ENCODE results near the gene TMEM187.

The TMEM187 gene

DNA sequence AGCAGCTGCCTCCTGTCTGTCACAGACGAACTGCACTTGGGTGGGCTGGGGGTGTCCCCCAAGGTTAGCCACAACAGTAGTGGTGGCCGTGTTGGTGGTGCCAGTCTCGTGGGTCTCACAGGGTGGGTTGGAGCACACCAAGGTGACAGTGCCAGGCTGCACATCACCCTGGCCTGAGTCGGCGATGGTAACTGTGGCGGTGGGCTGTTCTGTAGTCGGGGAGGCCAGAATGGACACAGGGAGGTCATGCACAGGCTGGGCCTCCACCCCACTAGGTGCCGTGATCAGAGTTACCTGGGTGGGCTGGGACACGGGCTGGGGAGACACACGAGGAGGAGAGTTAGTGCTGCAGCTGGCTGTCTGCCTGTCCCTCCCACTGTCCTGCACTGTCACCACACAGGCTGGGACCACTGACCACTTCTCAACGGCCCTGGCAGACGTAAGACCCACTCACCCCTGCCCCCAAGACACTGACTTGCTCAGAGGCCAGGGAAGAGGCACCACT is 17.3 kb upstream of the TMEM187 start:
- DNase-seq (ENCODE audit: low read depth): no peak

DNA sequence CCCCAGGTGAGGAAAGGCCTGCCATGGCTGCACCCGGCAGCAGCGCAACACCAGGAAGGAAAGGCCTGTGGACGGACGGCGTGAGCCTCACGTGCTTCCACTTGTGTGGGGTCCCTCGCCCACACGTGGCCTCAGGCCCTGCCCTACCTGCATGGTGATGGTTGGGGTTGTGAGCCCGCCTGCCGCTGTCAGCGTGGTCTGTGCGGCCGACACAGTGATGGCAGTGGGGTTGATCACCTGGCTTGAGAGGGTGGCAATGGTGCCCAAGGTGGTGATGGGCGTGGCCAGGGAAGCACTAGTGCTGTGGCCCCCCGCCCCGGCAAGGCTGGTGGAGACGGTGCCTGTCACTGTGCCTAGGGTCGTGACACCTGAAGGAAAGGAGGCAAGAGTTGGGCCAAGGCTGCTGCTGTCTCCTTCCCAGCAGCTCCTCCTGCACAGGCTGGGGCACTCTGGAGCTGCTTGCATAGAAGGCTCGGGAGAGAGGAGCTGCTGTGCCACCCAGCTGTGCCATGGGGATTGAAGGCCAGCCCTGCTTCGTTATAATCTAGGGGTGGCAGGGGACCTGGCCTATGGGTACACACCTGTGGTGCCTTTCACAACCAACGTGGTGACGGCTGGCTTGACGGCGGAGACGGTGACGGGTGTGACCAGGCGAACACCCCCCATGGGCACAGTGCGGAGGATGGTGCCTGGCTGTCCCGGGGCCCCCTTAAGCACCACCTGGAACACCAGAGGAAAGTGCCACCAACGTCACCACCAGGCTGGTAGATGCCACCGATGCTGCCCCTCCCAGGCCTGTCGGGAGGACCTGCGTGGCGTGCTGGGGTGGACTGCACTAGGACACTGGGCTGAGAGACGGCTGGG is 16.3 kb upstream of the TMEM187 start:
- no peak for DNase-seq (ENCODE audit: low read depth)

DNA sequence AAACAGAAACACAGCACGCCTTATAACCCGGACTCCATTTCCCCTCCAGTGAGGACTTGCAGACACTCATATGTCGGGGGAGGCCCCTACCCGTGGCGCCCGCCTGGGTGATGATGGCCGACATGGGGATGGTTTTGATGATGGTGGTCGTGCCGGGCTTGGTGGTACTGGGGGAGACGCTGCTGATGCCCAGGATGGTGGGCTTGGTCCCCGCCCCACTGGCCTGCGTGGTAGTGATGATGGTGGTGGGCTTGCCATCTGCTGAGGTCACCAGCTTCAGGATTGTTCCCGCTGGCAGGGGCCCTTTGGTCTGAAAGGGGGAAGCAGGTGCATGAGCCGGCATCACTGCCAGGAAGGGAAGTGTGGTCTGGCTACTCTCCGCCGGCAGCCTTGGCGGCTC is 15.3 kb upstream of the TMEM187 start:
- no peak for DNase-seq (ENCODE audit: low read depth)

DNA sequence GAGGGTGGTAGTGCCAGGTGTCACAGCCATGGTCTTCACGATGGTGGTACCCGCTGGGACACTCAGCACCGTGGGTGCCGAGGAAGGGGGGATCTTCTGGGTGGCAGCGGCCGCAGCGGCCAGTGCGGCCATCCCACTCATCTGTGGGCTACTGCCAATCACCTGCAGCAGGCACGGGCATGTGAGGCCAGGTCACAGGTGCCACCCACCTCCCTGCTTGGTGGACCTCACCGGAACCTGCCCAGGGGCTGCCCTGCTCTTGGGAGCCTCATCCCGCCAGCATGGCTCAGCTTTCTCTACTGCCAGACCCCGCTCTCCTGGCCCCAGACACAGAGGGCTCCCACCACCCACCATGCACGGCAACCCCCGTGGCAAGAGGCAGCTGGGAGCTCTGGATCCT is 13.9 kb upstream of the TMEM187 start:
- no peak for DNase-seq (ENCODE audit: low read depth)

DNA sequence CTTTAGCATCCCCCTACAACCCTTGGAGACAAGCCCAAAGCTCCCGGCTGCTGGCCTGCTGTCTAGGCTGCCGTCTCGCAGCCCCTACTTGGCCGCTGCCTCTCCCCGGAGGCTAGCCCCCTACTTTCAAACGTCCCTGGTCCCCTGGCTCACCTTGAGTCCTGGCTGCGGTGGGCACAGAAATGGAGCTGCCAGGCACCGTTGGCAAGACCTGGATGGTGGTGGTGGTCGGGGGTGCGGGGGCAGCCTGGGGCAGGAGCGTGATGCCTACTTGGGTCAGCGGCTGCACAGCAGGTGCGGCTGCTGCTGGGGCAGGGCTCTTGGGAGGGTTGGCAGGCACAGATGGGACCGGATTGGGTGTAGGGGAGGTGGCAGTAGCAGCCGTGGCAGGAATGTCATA is 12.9 kb upstream of the TMEM187 start:
- no peak for DNase-seq (ENCODE audit: low read depth)

DNA sequence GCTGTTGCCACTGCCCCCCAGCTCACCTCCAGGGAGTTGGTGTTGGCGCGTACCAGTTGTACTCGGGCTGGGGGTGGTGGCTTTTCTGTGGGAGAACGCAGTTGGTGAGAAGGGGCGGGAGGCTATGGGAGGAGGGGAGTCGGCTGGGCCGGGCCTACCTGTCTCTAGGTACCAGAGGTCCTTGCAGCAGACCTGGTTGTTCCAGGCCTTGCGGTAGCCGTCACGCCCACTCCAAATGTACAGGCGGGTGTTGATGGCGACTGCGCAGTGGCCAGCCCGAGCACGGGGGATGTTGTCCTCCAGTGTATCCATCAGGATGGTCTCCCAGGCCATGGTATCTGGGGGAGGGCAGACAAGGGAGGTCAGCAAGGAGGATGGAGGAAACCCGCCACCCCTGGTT is 12.5 kb upstream of the TMEM187 start:
- DNase-seq (ENCODE audit: low read depth): no peak

DNA sequence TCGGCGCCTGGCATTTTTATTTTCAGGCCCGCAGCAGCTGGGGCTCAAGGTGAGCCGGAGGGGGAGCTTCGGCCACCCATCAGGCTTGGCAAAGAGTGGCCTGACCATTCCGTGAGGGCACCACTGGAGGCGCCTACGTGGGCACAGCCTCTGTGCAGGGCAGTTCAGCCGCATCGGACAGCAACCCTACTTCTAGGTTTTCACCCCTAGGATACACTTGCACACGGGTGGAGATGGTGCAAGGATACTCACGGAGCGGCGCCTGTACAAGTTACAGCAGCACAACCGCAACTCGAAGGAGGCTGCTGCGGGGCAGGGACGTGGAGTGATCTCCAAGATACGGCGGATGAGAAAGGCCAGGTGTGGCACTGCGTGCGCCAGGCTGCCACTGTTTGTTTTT is 11.8 kb upstream of the TMEM187 start:
- no peak for DNase-seq (ENCODE audit: low read depth)

DNA sequence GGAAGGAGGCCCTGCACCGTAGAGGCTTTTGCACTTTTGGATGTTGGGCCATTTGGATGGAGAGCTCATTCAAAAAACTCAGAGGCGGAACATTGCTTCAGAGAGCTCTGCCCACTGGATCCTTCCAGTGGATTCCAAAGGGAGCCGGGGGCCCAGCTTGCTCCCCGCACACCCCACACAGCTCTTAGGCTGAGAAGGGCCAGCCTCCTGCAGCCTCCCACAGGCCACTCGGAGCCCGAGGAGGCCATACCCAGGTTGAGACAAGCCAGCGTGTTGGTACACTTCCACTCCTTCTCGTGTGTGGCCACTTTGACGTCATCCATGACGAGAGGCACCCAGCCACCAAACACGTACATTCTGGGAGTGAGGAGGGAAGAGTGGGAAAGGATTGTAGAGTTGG is 11.3 kb upstream of the TMEM187 start:
- no peak for DNase-seq (ENCODE audit: low read depth)

DNA sequence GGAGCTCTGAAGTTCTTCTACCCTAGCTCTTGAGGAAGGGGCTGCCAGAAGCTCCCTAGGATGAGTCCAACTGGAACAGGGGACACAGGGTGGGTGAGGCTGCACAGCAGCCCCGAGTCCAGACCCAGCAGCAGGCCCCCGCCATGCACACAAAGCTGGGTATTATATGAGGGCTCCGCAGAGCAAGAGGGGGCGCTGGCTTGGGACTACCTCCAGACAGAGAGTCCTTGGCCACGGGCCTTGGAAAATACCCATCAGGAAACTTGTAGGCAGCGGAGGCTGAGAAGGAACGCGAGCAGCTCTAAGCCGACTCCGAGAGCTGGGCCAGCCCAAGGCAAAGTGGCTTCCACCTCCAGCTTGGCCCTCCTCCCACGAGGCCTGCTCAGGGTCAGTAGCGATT is 9.0 kb upstream of the TMEM187 start:
- DNase-seq (ENCODE audit: low read depth): no peak

DNA sequence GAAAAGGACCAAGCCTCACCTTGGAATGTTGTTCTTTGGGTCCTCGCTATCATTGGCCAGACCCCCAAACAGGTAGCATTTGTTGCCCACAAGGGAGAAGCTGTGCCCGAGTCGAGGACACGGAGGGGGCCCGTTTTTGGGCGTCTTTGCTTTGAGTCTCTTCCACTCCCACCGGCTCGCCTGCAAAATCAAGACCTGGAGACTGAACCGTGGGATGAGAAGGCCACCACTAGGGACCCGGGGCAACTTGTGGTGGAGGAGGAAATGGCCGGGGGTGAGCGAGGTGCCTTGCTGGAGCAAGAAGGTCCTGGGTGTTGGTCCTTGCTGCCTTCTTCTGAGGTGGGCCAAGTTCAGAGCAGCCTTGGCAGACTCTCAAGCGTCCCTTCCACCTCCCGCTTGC is 8.4 kb upstream of the TMEM187 start:
- no peak for DNase-seq (ENCODE audit: low read depth)

DNA sequence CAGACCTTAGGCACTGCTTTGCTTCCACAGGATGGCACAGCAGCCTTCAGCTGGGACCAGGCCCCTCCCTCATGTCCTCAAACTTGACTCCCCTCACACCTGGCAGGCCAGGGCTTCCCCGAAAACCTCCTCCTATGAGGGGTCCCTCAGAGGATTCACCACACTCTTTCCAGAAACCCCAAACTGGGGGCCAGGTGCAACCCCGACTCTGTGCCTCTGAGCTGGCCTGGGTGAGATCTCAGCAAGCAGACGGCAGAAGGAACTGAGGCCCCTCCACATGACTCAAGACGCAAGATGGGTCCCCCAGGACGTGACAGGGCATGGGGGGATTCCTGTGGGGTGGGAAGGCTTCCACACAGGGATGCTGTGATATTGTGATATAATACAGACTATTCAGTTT is 7.1 kb upstream of the TMEM187 start:
- no peak for DNase-seq (ENCODE audit: low read depth)

DNA sequence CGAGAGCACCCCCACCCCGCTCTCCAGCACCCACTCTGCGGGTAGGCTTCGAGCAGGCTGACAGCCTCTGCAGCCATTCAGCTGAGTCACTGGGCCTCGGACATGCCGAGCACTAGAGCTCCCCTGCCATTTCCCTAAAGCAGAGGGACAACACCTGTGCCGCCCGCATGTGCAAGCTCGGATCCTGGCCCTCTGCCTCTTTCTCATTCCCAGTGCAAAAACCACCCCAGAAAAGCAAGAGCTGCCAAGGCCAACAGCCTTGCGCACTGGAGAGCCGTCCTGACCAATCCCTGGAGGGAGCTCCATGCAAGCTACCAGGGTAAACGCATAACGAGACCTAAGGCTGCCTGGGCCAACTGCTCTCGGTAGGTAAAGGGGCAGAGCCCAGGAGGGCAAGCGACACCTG is 6.3 kb upstream of the TMEM187 start:
- no peak for DNase-seq (ENCODE audit: low read depth)

DNA sequence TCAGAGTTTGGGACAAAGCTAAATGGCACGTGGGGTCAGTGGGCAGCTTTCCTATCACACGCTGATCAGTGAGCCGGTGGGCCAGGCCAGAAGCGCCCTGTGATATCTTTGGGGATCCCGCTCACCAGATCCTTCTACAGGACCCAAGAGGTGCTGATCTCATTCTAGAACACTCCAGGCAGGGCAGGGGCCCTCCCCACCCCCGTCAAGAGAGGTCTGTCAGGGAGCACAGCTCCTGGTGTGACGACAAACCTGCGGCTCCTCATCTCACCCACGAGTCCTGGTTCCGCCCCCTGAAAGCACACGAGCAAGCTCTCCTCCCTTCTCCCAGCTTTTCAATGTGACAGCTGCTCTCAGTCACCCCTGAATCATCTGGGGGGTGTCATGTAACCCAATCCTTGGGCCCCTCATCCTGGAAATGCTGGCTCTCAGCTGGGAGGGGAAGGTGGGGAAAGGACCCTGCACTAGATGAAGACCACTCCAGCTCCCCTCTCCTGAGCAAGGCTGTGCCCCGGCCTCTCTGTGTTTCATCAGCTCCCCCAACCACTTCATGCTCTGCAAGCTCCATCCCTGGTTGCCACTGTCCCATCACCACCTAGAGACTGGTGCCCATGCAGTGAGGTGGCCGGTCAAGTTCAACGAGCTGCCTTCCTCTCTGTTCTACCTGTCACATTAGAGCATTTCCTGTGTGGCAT is 5.6 kb upstream of the TMEM187 start:
- no peak for DNase-seq (ENCODE audit: low read depth)

DNA sequence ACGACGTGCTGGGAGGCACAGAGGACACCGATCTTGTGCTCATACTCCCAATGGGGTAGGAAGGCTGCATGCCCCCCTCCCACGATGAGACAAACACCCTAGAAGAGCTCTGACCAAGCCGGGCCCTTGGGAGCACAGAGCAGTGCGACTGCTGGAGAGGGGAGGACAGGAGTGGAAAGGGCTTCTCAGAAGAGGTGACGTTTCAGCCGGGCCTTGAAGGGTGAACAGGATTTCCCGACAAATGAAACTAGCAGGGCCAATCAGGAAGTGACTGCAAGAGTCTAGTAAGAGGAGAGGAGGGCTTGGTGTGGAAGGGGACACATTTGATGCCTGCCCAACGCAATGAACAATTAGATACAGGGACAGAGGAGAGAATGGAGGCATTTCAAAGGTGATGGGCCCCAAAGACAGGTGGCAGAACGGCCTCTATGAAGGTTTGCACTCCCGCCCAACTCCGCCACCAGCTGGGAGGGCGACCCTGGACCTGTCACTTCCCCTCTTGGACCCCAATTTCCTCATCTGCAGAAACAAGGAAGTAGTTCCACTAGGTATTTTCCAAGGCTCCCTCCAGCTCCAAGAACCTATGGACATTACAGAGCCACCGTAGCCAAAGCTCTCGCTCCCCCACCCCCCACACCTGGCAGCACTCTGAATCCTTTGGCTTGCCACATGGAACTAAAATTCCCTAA is 4.9 kb upstream of the TMEM187 start:
- no peak for DNase-seq (ENCODE audit: low read depth)

DNA sequence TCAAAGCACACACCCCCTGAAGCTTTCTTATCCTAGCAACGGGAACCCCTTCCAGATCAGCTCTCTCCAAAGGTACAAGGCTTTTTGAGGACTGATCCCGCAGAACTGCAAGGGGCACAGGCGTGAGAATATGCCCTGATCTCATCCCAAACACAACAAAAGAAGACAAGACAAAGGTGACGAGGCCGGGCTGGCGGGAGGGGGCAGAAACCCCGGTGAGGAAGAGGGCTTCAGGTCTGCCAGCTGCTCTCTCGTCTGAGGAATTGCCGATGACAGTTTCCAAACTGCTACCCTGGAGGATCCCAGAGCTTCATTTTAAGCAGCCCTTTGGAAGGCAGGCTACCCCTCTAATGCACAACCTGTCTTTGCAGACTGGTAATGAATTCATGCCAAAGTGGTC is 4.3 kb upstream of the TMEM187 start:
- no peak for DNase-seq (ENCODE audit: low read depth)

DNA sequence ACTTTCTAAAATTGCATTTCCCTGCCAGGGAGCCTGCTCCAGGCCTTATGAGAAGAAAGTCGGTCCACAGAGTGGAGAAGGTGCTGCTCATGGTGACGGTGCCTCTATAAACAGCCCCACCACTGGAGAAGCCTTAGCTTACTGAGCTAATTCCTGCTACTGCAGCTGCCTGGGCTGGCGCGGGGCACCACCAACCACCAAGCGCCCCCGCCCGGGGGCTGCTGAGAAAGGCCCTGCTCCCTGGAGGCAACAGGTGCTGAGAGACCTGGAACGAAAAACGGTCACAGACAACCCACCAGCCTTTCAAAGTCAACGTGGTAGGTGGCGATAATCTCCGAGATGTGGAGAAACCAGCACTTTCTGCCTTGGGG is 3.8 kb upstream of the TMEM187 start:
- no peak for DNase-seq (ENCODE audit: low read depth)

DNA sequence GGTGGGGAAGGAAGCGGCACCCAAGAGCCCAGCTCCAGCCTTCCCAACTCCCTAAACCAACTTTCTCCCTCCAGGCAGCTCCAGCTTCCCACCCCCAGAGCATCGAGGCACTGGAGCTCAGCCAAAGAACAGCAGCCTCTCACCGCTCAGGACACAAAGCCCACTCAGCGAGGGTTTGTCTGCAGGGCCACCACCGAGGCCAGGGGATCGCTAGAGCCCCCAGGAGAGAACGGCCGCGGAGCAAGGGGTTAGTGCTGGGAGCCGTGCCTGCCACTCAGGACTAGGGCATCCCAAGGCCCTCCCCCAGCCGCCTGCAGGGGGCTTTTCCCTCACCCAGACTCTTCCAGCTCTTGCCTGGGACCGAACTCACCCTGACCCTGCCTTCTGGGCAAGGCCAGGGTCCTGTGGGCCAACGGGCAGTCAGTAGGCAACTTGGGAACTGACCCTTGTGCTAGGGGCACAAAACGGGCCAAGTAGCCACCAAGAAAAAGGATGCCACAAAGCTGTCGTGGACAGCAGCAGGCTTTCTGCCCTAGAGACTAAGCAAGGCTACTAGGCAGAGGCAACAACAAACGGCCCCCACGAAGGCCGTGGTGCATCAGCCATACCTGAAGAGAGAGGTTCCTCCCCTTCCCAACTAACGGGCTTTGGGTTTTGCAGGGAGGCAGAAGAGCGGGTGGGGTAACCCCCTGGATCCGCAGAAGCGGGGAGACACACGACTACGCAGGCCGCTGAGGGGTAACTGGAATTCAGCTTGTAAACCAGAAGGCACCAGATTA is 3.2 kb upstream of the TMEM187 start:
- DNase-seq (ENCODE audit: low read depth): no peak

DNA sequence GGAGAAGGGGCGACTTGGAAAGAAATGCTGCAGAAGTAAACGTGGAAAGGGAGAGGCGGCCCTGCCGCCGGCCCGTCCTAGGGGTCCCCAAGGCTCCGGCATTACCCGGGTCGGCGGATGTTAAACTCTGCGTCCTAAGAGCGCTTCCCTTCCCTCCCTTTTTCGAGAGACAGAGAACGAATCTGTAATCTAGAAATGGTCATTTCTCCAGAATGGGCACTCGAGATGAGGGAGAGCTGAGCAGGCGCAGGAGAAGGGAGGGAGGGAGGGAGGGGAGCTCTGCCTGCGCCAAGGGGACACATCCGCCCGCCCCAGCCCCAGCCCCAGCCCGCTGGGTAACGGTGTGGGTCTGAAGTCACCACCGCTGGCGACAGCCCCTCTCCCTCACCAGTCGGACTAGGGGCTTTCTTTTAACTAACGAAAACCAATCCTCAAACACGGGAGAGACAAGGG is 2.6 kb upstream of the TMEM187 start:
- DNase-seq (ENCODE audit: low read depth): no peak

DNA sequence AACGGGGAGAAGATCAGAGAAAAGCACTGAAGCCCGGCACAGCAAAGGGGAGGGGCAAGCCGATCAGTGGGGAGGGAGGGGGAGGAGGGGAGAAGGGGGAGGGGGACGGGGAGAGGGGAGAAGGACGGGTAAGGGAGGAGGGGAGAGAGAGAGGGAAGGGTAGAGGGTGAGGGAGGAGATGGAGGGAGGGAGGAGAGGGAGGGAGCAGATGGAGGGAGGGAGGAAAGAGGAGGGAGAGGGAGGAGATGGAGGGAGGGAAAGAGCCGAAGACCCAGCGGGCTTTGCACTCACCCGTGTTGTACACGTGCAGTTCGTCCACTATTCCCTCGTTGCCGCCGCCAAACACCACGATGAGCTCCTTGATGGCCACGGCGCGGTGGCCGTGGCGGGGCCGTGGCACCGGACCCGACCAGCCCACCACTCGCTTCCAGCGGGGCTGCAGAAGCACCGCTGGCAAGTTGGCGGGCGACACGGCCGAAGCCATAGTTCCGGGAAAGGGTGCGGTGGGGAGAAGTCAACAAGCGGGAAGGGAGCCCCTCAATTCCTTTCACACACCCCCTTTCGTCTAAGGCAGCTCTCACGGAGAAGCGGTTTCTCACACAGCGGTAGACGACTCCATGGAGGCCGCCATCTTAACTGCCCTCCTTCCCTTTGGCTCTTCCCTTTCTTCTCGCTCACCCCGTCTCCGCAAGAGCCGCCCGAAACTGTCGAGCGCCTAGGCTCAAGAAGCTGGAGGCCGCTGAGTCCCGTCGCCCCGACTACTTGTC is 2.0 kb upstream of the TMEM187 start:
- no peak for DNase-seq (ENCODE audit: low read depth)

DNA sequence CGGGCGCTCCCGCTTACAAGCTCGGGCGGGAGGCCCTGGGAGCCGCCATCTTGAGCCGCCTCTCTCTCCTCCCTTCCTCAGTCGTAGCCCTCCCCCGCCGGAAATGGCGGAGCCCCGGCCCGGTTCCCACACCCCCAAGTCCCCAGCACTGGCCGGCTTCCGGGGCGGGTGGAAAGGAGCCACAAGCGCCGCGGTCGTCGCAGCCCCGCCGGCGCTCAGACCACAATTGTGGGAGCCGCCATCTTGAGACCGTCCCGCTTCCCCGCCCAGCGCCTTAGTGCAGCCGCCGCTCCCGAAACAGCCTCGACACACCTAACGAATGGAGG is 1.5 kb upstream of the TMEM187 start:
- DNase-seq (ENCODE audit: low read depth): peak; percentile 44

All from HS-5 (cell line).